ENCODE measurements around the gene KIF12. TPM values are rescaled to one million over a fixed set of nuclear protein-coding genes. Genes with fewer than 3 reads are reported as not detected.

The KIF12 gene
- total and polyA plus RNA-seq, 12 donors = 0.13 to 0.45 TPM; not detected in 10

- ATAC-seq = no peak
- Histone ChIP-seq H3K4me3 (no peak overlapping the region), H3K27me3 (peaks cover 0 to 44% (median 17%) of the 10 kb centered on the region in 7 donors), H3K27ac (no peak overlapping the region), H3K36me3 (no peaks in the 10 kb centered on the region), H3K4me1 (peaks cover 0 to 5% (median 0%) of the 10 kb centered on the region in 9 donors), H3K9me3 (no peaks in the 10 kb centered on the region)
- no peak for TF ChIP-seq CTCF (IDR thresholded peaks at IDR 0.05)
- DNase-seq = no peak
- intact Hi-C loops (cut with DNase I) = no loop called here
- WGBS, 2 donors = 84 to 85% methylated on average over 7 of the region's 7 CpGs
Observed at GRCh38 chr9:114078781-114079156, 20.3 kb downstream of the KIF12 start.

GRCh38 chr9:114078021-114078780 lies 20.9 kb downstream of the KIF12 start, which contains the start of gene AMBP:
Gene AMBP (minus strand): TSS chr9:114078300. CDS start chr9:114078209, 91 bp downstream.
- peaks cover 0 to 5% (median 0%) of the 10 kb centered on the region in 9 donors for H3K4me1 ChIP-seq
- 72 to 76% methylated on average over 15 to 16 of the region's 16 CpGs for WGBS, 2 donors
- DNase-seq = no peak
- intact Hi-C loops (cut with DNase I) = no loop called here
- ATAC-seq = no peak
- H3K36me3 ChIP-seq = no peaks in the 10 kb centered on the region
- no peak within 1 kb of the TSS for H3K4me3 ChIP-seq
- H3K27me3 ChIP-seq = peaks cover 0 to 44% (median 17%) of the 10 kb centered on the region in 7 donors
- no peak within 1 kb of the TSS for H3K27ac ChIP-seq
- no peak for TF ChIP-seq CTCF (IDR thresholded peaks at IDR 0.05)
- H3K9me3 ChIP-seq = no peaks in the 10 kb centered on the region

GRCh38 chr9:114077162-114077837 lies 21.8 kb downstream of the KIF12 start:
- Histone ChIP-seq H3K9me3 (no peaks in the 10 kb centered on the region), H3K27me3 (peaks cover 0 to 44% (median 17%) of the 10 kb centered on the region in 7 donors), H3K4me1 (peaks cover 0 to 6% (median 1%) of the 10 kb centered on the region in 9 donors), H3K4me3 (no peak overlapping the region), H3K36me3 (no peaks in the 10 kb centered on the region), H3K27ac (no peak overlapping the region)
- 65 to 67% methylated on average over 7 of the region's 7 CpGs for WGBS, 2 donors
- intact Hi-C loops (cut with DNase I) = no loop called here
- DNase-seq = no peak
- no peak for TF ChIP-seq CTCF (IDR thresholded peaks at IDR 0.05)
- no peak for ATAC-seq

- H3K27ac ChIP-seq = no peak overlapping the region
- no peak for DNase-seq
Observed at GRCh38 chr9:114076237-114077161, 22.6 kb downstream of the KIF12 start.

More at GRCh38 chr9:114076237-114077161, 22.6 kb downstream of the KIF12 start:
- Histone ChIP-seq H3K36me3 (no peaks in the 10 kb centered on the region), H3K4me1 (peaks cover 0 to 11% (median 7%) of the 10 kb centered on the region in 9 donors), H3K9me3 (no peaks in the 10 kb centered on the region), H3K27me3 (peaks cover 0 to 44% (median 17%) of the 10 kb centered on the region in 7 donors), H3K4me3 (no peak overlapping the region)
- 66 to 69% methylated on average over 14 of the region's 14 CpGs for WGBS, 2 donors
- intact Hi-C loops (cut with DNase I) = no loop called here
- TF ChIP-seq CTCF (IDR thresholded peaks at IDR 0.05) = no peak
- ATAC-seq = no peak

All from heart right ventricle (tissue), 16 donors.